C4-2B (cell line): ENCODE measurements around the gene CNN1.

Experiments
- H3K27ac ChIP-seq: fragments of 450-650 bp; 2 replicates; pipeline ENCODE4 v1.5.1; 2017
- ZFX ChIP-seq: fragments of 450-650 bp; IDR thresholded peaks from 2 replicates; pipeline ENCODE4 v1.6.1; 2017
- TF ChIP-seq, protein P1 (sequence below): fragments of 450-650 bp; conservative IDR thresholded peaks from 2 replicates; pipeline ENCODE4 v1.5.1; 2017; ENCODE audit warnings: mild to moderate bottlenecking

Gene CNN1

DNA sequence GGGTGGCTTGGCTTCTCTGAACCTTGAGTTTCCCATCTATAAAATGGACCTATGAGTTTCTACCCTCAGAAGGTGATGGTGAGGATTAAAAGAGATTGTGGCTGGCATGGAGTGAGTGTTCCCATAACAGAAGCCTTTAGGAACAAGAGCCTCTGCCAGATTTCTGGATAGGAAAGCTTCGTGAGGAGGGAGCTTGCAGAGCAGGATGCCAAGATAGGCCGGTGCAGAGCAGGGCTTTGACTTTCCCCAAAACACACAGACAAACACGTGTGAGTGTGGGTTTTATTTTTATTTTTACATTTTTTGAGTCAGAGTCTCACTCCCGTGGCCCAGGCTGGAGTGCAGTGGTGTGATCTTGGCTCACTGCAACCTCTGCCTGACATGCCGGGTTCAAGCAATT is 3.7 kb upstream of the CNN1 start:
- no peak for TF ChIP-seq ZFX
- TF ChIP-seq, protein P1, sequence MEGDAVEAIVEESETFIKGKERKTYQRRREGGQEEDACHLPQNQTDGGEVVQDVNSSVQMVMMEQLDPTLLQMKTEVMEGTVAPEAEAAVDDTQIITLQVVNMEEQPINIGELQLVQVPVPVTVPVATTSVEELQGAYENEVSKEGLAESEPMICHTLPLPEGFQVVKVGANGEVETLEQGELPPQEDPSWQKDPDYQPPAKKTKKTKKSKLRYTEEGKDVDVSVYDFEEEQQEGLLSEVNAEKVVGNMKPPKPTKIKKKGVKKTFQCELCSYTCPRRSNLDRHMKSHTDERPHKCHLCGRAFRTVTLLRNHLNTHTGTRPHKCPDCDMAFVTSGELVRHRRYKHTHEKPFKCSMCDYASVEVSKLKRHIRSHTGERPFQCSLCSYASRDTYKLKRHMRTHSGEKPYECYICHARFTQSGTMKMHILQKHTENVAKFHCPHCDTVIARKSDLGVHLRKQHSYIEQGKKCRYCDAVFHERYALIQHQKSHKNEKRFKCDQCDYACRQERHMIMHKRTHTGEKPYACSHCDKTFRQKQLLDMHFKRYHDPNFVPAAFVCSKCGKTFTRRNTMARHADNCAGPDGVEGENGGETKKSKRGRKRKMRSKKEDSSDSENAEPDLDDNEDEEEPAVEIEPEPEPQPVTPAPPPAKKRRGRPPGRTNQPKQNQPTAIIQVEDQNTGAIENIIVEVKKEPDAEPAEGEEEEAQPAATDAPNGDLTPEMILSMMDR, result no peak

DNA sequence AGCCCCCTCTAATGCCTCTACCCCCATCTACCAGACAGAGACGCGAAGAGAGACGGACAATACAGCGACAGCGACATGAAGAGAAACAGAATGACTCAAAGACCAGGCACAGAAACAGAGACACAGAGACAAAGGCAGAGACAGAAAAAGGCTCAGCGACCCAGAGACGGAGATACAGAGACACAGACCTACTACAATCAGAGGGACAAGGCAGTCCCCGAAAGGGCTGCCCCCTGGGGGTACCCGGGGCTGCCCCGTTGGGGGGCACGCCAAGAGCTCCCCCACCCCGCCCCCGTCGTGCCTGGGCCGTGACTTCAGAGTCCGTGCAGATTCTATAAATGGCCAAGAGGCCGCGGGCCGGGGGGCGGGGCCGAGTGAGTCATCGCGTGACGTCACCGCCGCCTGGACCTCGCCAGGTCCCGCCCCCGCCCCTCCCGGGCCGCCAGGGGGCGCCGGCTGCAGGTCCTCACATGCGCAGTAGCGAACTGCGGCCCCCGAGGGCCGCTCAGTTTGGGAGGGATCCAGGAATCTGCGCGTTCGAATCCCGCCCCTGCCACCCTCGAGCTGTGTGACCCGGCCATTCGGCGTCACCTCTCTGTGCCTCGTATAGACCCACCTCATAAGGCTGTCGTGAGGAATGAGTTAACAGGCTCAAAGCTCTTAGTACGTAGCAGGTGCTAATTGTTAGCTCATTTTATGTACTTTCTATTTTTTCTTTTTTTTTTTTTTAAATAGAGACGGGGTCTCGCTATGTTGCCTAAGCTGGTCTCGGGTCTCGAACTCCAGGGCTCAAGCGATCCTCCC is 2.7 kb upstream of the CNN1 start:
- TF ChIP-seq ZFX, result no peak
- TF ChIP-seq, protein P1, result peak; percentile 97
- 0 out of 2 replicates have a peak overlapping the region, but pooled peaks have one; percentile 10 for H3K27ac ChIP-seq

More for the DNA sequence above, 3.7 kb upstream of the CNN1 start:
- no peak overlapping the region for H3K27ac ChIP-seq

DNA sequence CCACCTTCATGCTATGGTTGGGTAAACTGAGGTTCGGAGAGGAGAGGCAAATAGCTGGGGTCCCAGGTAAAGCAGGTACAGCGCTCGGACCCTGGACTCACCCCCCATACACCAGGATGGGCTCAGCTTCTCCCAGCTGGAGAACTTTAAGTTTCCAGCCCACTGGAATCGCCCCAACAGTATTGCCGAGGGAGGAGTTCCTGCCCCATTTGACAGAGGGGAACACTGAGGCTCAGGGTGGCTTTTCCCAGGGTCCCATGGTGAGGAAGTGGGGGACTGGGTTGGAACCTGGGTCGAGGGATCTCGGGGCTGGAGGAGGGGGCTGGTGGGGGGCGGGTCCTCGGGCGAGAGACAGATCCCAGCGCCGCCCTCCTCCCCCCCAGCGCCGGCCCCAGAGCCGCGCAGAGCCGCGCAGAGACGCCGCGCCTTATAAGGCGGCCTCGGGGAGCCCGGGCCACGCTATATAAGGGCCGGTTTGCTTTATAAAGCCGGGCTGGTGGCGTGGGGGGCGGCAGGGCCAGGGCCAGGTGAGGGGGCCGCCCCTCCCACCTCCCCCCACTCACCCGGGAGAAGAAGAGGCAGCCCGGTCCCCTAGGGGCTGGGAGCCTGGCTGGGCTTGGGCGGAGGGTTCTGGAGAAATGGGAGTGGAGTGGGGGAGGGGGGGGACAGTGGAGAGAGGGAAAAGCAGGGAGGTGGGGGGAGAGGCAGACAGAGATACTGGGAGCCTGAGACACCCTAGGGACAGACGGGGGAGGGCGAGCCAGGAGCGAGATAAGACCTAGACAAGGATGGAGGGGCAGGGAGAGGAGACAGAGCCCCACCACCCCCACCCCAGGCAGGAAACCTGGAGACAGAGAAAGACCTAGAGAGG is 1.1 kb downstream of the CNN1 start:
- TF ChIP-seq, protein P1, result no peak
- no peak for TF ChIP-seq ZFX
- H3K27ac ChIP-seq, result no peak overlapping the region

DNA sequence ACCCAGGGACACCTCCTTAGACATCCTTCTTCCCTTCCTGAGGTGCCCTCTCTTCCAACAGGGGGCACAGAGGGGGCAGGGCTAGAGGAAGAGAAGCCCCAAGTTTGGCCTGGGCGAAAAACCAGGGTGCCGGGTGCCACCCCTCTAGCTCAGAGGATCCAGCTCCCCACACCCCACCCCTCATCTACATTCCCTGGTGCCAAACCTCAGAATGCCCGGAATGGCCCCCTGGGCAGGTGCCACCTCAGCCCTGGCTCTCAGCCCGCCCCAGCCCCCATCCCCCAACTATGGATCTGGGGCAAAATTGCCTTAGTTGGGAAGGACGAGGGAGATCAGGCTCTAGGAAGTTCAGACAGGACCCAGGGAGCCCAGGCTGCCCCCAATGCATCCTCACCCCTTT is 2.0 kb downstream of the CNN1 start:
- no peak for TF ChIP-seq ZFX
- TF ChIP-seq, protein P1, result no peak
- no peak overlapping the region for H3K27ac ChIP-seq

DNA sequence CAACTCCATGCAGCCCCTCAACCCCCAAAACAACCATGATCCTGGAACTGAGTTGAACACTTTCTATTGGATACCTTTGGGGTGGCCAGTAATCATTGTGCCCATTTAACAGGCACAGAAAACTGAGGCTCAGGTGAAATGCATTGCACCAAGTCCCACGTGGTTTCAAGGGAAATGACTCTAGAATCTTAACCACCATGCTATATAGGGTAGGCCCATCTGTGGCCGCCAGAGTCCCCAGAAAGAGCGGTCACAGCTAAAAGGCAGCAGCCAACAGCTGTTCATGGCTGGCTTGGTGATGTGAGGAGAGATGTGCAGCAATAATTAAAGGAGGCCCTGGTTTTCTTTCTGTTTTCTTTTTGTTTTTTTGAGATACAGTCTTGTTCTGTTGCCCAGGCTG is 2.6 kb downstream of the CNN1 start:
- H3K27ac ChIP-seq, result no peak overlapping the region
- TF ChIP-seq, protein P1, result no peak
- TF ChIP-seq ZFX, result no peak

DNA sequence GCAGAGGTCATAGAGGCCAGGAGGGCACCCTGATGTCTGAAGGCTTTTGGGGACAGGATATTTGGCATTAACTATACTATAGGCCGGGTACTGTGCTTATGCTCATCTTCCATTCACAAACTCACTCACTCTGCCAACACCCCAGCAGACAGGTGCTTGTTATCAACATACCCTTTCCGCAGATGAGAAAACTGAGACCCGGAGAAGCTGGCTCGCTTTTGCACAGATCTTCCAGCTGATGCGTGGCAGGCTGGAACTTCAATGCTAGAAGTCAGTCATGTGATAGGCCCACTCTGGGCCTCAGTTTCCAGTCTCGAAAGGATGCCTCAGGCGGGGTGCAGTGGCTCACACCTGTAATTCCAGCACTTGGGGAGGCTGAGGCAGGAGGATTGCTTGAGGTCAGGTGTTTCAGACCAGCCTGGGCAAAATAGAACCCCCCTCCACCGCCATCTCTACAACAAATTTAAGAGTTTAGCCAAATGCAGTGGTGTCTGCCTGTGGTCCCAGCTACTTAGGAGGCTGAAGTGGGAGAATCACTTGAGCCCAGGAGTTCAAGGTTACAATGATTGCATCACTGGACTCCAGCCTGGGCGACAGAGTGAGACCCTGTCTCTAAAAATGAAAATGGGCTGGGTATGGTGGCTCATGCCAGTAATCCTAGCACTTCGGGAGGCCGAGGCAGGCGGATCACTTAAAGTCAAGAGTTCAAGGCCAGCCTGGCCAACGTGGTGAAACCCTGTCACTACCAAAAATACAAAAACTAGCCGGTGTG is 9.5 kb downstream of the CNN1 start:
- no peak overlapping the region for H3K27ac ChIP-seq
- no peak for TF ChIP-seq ZFX
- TF ChIP-seq, protein P1, result no peak
